GM12872 (cell line): ENCODE measurements around the gene CARNS1.

ENCODE experiments used
- CTCF ChIP-seq: IDR thresholded peaks from 3 replicates; pipeline ENCODE4 v1.5.1; 2011; ENCODE audit warnings: low read depth, mild to moderate bottlenecking, low read length, moderate library complexity; ENCODE audit not compliant: insufficient read depth

CARNS1 gene

GRCh38 chr11:67435031-67435726 is 19.7 kb downstream of the CARNS1 start:
- no peak for TF ChIP-seq CTCF

- no peak for TF ChIP-seq CTCF
Observed at GRCh38 chr11:67435727-67436458, 20.4 kb downstream of the CARNS1 start.

GRCh38 chr11:67436459-67437081 is 21.1 kb downstream of the CARNS1 start:
- TF ChIP-seq CTCF = no peak

- no peak for TF ChIP-seq CTCF
Observed at GRCh38 chr11:67437082-67437808, 21.8 kb downstream of the CARNS1 start, which contains the start of gene PTPRCAP. Gene PTPRCAP, minus strand, starts transcription at chr11:67437682. Its CDS starts 63 bp downstream, at chr11:67437619.

- no peak for TF ChIP-seq CTCF
Observed at GRCh38 chr11:67437809-67438157, 22.3 kb downstream of the CARNS1 start.

GRCh38 chr11:67438158-67438902 is 22.9 kb downstream of the CARNS1 start:
- TF ChIP-seq CTCF = no peak
